Body of pancreas (tissue), 4 donors: Measurements from ENCODE around the gene HSD3B7.

Experiments
- CTCF ChIP-seq, 7 experiments: fragments of 450-650 bp in 4 of 7; fragments of 200-600 bp in 3 of 7; sonication (generic) in 3 of 7; IDR thresholded peaks; one replicate each; pipeline ENCODE4 v1.5.1; 2016 to 2019; ENCODE audit warnings: antibody characterized with exemption in 7 of 7
- POLR2A ChIP-seq, 3 donors: fragments of 450-650 bp; IDR thresholded peaks; one replicate each; pipeline ENCODE4 v1.6.1; 2016; ENCODE audit warnings: antibody characterized with exemption in 3 of 3, mild to moderate bottlenecking in 2 of 3

GRCh38 chr16:30971298-30971697 lies 13.7 kb upstream of the HSD3B7 start:
- TF ChIP-seq CTCF (IDR thresholded peaks at IDR 0.05) = no peak
- no peak for TF ChIP-seq POLR2A (IDR thresholded peaks at IDR 0.05)
